Fibroblast of pulmonary artery (primary cell): Measurements from ENCODE around the gene UBE3C.
"Not testable (repeated sequence)": the region's sequence is repeated elsewhere in the genome, so short reads cannot be mapped to it uniquely, and the experiment has no call there.

ENCODE experiments used
- DNase-seq: peaks from one replicate; pipeline ENCODE4 v3.0.0-alpha.2; 2010; ENCODE audit warnings: low read depth
- H3K4me3 ChIP-seq: replicated peaks from 2 replicates; pipeline ENCODE4 v1.5.1; 2011; ENCODE audit warnings: low read depth, mild to moderate bottlenecking, control low read depth, low read length, moderate library complexity
- CTCF ChIP-seq: IDR thresholded peaks from 2 replicates; pipeline ENCODE4 v1.5.1; 2011; ENCODE audit warnings: mild to moderate bottlenecking, control low read depth, low read length, inconsistent platforms; ENCODE audit errors: missing control alignments

UBE3C gene

GRCh38 chr7:157274991-157275427 is 136.3 kb downstream of the UBE3C start:
- peak; percentile 24 for DNase-seq
- no peak overlapping the region for H3K4me3 ChIP-seq
- no peak for TF ChIP-seq CTCF

- no peak overlapping the region for H3K4me3 ChIP-seq
- DNase-seq = no peak
- no peak for TF ChIP-seq CTCF
Observed at GRCh38 chr7:157276091-157276561, 137.4 kb downstream of the UBE3C start.

- peak; percentile 53 for DNase-seq
- TF ChIP-seq CTCF = no peak
- no peak overlapping the region for H3K4me3 ChIP-seq
Observed at GRCh38 chr7:157276731-157277562, 138.2 kb downstream of the UBE3C start.

- H3K4me3 ChIP-seq, DNase-seq: not testable (repeated sequence)
Observed at GRCh38 chr7:157277568-157277967, 138.8 kb downstream of the UBE3C start.

- DNase-seq = no peak
- no peak overlapping the region for H3K4me3 ChIP-seq
- no peak for TF ChIP-seq CTCF
Observed at GRCh38 chr7:157278167-157278790, 139.6 kb downstream of the UBE3C start.

GRCh38 chr7:157278791-157279724 is 140.3 kb downstream of the UBE3C start:
- DNase-seq = no peak
- peak overlapping the region; percentile 42 for H3K4me3 ChIP-seq
- no peak for TF ChIP-seq CTCF
